Trophoblast cell (in vitro differentiated cells and primary cell): ENCODE results near the gene GASK1A.

ENCODE experiments used
- DNase-seq, 2 donors: peaks; one replicate each; pipeline ENCODE4 v3.0.0-alpha.2; 2016
- H2AFZ ChIP-seq: 2 replicates; pipeline ENCODE4 v1.6.1; 2013; ENCODE audit warnings: low read length, moderate library complexity, mild to moderate bottlenecking; ENCODE audit not compliant: insufficient read depth, poor library complexity
- H2AK5ac ChIP-seq: 2 replicates; pipeline ENCODE4 v1.6.1; 2013; ENCODE audit warnings: mild to moderate bottlenecking, low read length
- H2BK120ac ChIP-seq: 2 replicates; pipeline ENCODE4 v1.6.1; 2013; ENCODE audit warnings: low read length, mild to moderate bottlenecking, moderate library complexity; ENCODE audit not compliant: insufficient read depth, poor library complexity
- H2BK12ac ChIP-seq: 2 replicates; pipeline ENCODE4 v1.6.1; 2013; ENCODE audit warnings: mild to moderate bottlenecking, low read length, moderate library complexity
- H2BK5ac ChIP-seq: 2 replicates; pipeline ENCODE4 v1.6.1; 2013; ENCODE audit warnings: low read length, low read depth, moderate library complexity, mild to moderate bottlenecking; ENCODE audit not compliant: poor library complexity
- H3K14ac ChIP-seq: 2 replicates; pipeline ENCODE4 v1.6.1; 2013; ENCODE audit warnings: mild to moderate bottlenecking, low read length
- H3K18ac ChIP-seq: 2 replicates; pipeline ENCODE4 v1.6.1; 2013; ENCODE audit warnings: mild to moderate bottlenecking, low read length
- H3K23ac ChIP-seq: 2 replicates; pipeline ENCODE4 v1.6.1; 2013; ENCODE audit warnings: low read length
- H3K27ac ChIP-seq: 2 replicates; pipeline ENCODE4 v1.5.1; 2013; ENCODE audit warnings: low read depth, mild to moderate bottlenecking, inconsistent platforms, low read length, moderate library complexity
- H3K27me3 ChIP-seq: 2 replicates; pipeline ENCODE4 v1.6.1; 2013; ENCODE audit warnings: inconsistent platforms, mild to moderate bottlenecking, low read length, moderate library complexity; ENCODE audit not compliant: insufficient read depth
- H3K36me3 ChIP-seq, 2 experiments: 1 replicate in 1 of 2; 2 replicates in 1 of 2; pipeline ENCODE4 v1.6.1; 2013; ENCODE audit warnings: low read length in 2 of 2, mild to moderate bottlenecking in 2 of 2, moderate library complexity in 1 of 2; ENCODE audit not compliant: insufficient read depth in 2 of 2, control insufficient read depth in 1 of 2
- H3K4ac ChIP-seq: 2 replicates; pipeline ENCODE4 v1.6.1; 2013; ENCODE audit warnings: low read depth, mild to moderate bottlenecking, low read length, moderate library complexity
- H3K4me1 ChIP-seq, 2 experiments: 1 replicate in 1 of 2; 2 replicates in 1 of 2; pipeline ENCODE4 v1.6.1; 2013; ENCODE audit warnings: low read length in 2 of 2, mild to moderate bottlenecking in 2 of 2, moderate library complexity in 1 of 2; ENCODE audit not compliant: insufficient read depth in 2 of 2, control insufficient read depth in 1 of 2
- H3K4me2 ChIP-seq: 2 replicates; pipeline ENCODE4 v1.6.1; 2013; ENCODE audit warnings: inconsistent platforms, mild to moderate bottlenecking, low read length, moderate library complexity
- H3K4me3 ChIP-seq: 2 replicates; pipeline ENCODE4 v1.5.1; 2013; ENCODE audit warnings: mild to moderate bottlenecking, low read depth, low read length, inconsistent platforms
- H3K79me1 ChIP-seq: one replicate; pipeline ENCODE4 v1.6.1; 2013; ENCODE audit warnings: low read length
- H3K79me2 ChIP-seq: 2 replicates; pipeline ENCODE4 v1.6.1; 2013; ENCODE audit warnings: low read length, mild to moderate bottlenecking; ENCODE audit not compliant: control insufficient read depth, insufficient read depth, poor library complexity
- H3K9ac ChIP-seq: 2 replicates; pipeline ENCODE4 v1.6.1; 2013; ENCODE audit warnings: mild to moderate bottlenecking, low read length
- H3K9me3 ChIP-seq: 2 replicates; pipeline ENCODE4 v1.6.1; 2013; ENCODE audit warnings: low read depth, mild to moderate bottlenecking, control low read depth, inconsistent platforms, low read length; ENCODE audit not compliant: insufficient read depth
- H4K12ac ChIP-seq: 2 replicates; pipeline ENCODE4 v1.6.1; 2013; ENCODE audit warnings: low read depth, mild to moderate bottlenecking, low read length, moderate library complexity
- H4K8ac ChIP-seq: 2 replicates; pipeline ENCODE4 v1.6.1; 2013; ENCODE audit warnings: low read depth, mild to moderate bottlenecking, low read length, moderate library complexity
- H4K91ac ChIP-seq: one replicate; pipeline ENCODE4 v1.6.1; 2013; ENCODE audit warnings: low read depth, mild to moderate bottlenecking, low read length, moderate library complexity
- WGBS: extraction: QIAGEN DNeasy Blood & Tissue Kit; methylation state at CpG from one replicate; pipeline ENCODE4 v1.1.7; 2013; ENCODE audit warnings: missing lambda C conversion rate; ENCODE audit not compliant: insufficient read length, insufficient coverage; ENCODE audit errors: extremely low coverage; 5-methylcytosine and 5-hydroxymethylcytosine counted together

The GASK1A gene

DNA sequence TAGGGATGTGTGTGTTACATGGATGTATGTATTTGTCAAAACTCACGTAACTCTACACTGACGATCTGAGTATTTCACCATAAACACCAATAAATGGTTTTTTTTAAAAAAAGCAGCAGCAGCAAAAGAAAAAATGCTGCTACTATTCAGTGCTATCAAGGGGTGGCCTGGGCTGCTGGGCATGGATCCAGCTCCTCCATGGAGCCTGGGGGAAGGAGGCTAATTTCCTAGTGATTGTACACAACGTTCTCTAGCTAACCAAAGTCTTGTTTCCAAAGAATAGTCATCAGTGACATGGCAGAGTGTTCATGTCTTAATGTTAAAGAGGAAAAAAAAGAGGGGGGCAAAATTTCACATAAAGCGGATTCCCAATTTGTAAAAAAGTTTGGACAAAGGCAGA is 97.7 kb downstream of the GASK1A start:
- no peak overlapping the region for H4K8ac ChIP-seq
- H3K4me2 ChIP-seq: no peak overlapping the region
- no peaks in the 10 kb centered on the region for H3K4me1 ChIP-seq
- DNase-seq: no peak
- no peak overlapping the region for H2AK5ac ChIP-seq
- H3K36me3 ChIP-seq: peaks cover 15 to 18% of the 10 kb centered on the region in 2 experiments
- H3K79me2 ChIP-seq: no peaks in the 10 kb centered on the region
- H3K9ac ChIP-seq: no peak overlapping the region
- no peak overlapping the region for H2BK120ac ChIP-seq
- H3K27ac ChIP-seq: no peak overlapping the region
- H2AFZ ChIP-seq: no peak overlapping the region
- no CpG with 5 or more reads among the region's 4 CpGs for WGBS
- H2BK12ac ChIP-seq: no peak overlapping the region
- no peak overlapping the region for H3K23ac ChIP-seq
- H3K9me3 ChIP-seq: peaks cover 15% of the 10 kb centered on the region
- no peak overlapping the region for H4K12ac ChIP-seq
- no peaks in the 10 kb centered on the region for H3K27me3 ChIP-seq
- H3K79me1 ChIP-seq: no peaks in the 10 kb centered on the region
- H3K4me3 ChIP-seq: no peak overlapping the region
- no peak overlapping the region for H3K18ac ChIP-seq
- H3K14ac ChIP-seq: no peak overlapping the region
- no peak overlapping the region for H2BK5ac ChIP-seq
- no peak overlapping the region for H4K91ac ChIP-seq
- H3K4ac ChIP-seq: no peak overlapping the region

DNA sequence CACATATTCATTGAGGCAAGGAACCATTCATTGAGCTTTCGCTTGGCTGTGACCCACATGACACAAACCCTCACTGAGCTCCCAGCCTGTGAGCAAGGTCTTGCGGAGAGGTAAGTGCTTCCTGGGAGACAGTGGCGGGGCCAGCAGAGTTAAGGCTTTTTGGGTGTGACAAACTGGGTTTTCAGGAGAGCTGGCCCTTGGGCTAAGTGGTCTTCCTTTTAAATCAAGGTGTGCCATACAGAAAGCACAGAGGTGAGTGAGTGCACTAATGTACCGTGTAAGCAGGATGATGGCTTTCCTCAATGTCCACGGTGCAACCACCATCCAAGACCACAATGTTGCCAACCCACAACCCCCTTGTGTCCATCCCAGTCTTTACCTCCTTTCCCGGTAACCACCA is 98.2 kb downstream of the GASK1A start:
- Histone ChIP-seq H2BK5ac (no peak overlapping the region), H3K4me2 (no peak overlapping the region), H3K4me1 (no peaks in the 10 kb centered on the region), H3K23ac (no peak overlapping the region), H3K27ac (no peak overlapping the region), H2BK12ac (no peak overlapping the region), H4K8ac (no peak overlapping the region), H3K4ac (no peak overlapping the region), H3K79me1 (no peaks in the 10 kb centered on the region), H3K14ac (no peak overlapping the region), H3K79me2 (no peaks in the 10 kb centered on the region), H3K9me3 (peaks cover 15% of the 10 kb centered on the region), H2AFZ (no peak overlapping the region), H2AK5ac (no peak overlapping the region), H3K36me3 (peaks cover 15 to 18% of the 10 kb centered on the region in 2 experiments), H3K27me3 (no peaks in the 10 kb centered on the region), H3K18ac (no peak overlapping the region), H4K12ac (no peak overlapping the region), H3K4me3 (no peak overlapping the region), H3K9ac (no peak overlapping the region), H2BK120ac (no peak overlapping the region), H4K91ac (no peak overlapping the region)
- no peak for DNase-seq
- no CpG with 5 or more reads among the region's 6 CpGs for WGBS

- H3K36me3 ChIP-seq: peaks cover 15 to 18% of the 10 kb centered on the region in 2 experiments
- no peak for DNase-seq
- H3K18ac ChIP-seq: no peak overlapping the region
Measured at GRCh38 chr3:43077707-43078106, 98.6 kb downstream of the GASK1A start.

DNA sequence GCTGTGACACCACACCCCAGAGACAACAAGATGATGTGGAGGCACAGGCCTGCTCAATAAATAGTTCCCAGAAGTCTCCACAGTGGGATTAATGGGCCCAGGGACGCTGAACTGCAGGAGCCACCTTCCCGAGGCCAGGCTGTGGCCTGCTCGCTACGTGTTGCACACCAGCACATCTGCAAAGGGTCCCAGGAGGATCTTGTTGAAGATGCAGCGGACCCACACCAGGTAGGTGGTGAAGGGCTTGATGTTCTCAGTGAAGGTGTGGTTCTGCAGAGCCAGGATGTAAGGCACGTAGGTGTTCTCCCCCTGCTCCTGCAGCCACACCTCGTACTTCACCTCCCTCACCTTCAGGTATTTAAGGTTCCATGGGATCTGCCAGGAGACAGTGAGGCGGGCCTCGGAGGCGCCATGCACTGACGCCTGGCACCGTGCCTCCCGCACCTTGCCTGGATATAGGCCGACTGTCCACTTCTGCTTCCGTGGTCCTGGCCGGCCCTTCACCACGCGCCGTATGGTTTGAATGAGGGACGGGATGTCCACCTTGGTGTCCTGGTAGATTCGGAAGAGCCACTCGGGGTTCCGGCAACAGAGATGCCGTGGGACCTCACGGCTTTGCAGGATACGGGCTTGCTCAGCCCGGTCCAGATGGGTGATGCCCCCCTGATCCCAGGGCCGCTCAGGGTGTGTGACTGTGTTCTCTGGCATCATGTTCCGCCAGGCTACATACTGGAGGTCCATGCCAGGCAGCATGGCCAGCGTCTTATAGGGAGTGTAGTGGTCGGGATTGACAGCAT is 100.6 kb downstream of the GASK1A start:
- Histone ChIP-seq H3K18ac (no peak overlapping the region), H2BK120ac (no peak overlapping the region), H3K36me3 (peaks cover 15 to 18% of the 10 kb centered on the region in 2 experiments), H3K4ac (no peak overlapping the region), H4K91ac (no peak overlapping the region), H3K4me3 (no peak overlapping the region), H4K8ac (no peak overlapping the region), H3K23ac (no peak overlapping the region), H3K27me3 (no peaks in the 10 kb centered on the region), H3K79me1 (no peaks in the 10 kb centered on the region), H3K27ac (no peak overlapping the region), H3K79me2 (no peaks in the 10 kb centered on the region), H3K9ac (no peak overlapping the region), H3K9me3 (peaks cover 15% of the 10 kb centered on the region), H4K12ac (no peak overlapping the region), H3K14ac (no peak overlapping the region), H2AK5ac (no peak overlapping the region), H2AFZ (no peak overlapping the region), H2BK12ac (no peak overlapping the region), H3K4me2 (no peak overlapping the region), H3K4me1 (no peaks in the 10 kb centered on the region), H2BK5ac (no peak overlapping the region)
- no CpG with 5 or more reads among the region's 31 CpGs for WGBS
- DNase-seq: no peak

More at GRCh38 chr3:43077707-43078106, 98.6 kb downstream of the GASK1A start:
- no peaks in the 10 kb centered on the region for H3K27me3 ChIP-seq
- H4K12ac ChIP-seq: no peak overlapping the region
- no peak overlapping the region for H2AK5ac ChIP-seq
- no peaks in the 10 kb centered on the region for H3K79me1 ChIP-seq
- H2BK120ac ChIP-seq: no peak overlapping the region
- H3K23ac ChIP-seq: no peak overlapping the region
- no peak overlapping the region for H3K27ac ChIP-seq
- no peak overlapping the region for H3K4me2 ChIP-seq
- no peak overlapping the region for H3K4me3 ChIP-seq
- H3K9me3 ChIP-seq: peaks cover 15% of the 10 kb centered on the region
- no peaks in the 10 kb centered on the region for H3K79me2 ChIP-seq
- H4K8ac ChIP-seq: no peak overlapping the region
- no peak overlapping the region for H3K9ac ChIP-seq
- no peak overlapping the region for H4K91ac ChIP-seq
- H3K14ac ChIP-seq: no peak overlapping the region
- no peak overlapping the region for H2BK12ac ChIP-seq
- H2AFZ ChIP-seq: no peak overlapping the region
- H3K4ac ChIP-seq: no peak overlapping the region
- no peak overlapping the region for H2BK5ac ChIP-seq
- H3K4me1 ChIP-seq: no peaks in the 10 kb centered on the region
